Measurements from ENCODE around the gene POU3F2. TPM values are rescaled to one million over a fixed set of nuclear protein-coding genes. Genes with fewer than 3 reads are reported as not detected.

Gene POU3F2
- total RNA-seq, 1 experiment from 2014 or later, result not detected

- DNase-seq (ENCODE audit: extremely low read depth, low read depth), result no peak
Measured at GRCh38 chr6:98828941-98829411, 5.4 kb upstream of the POU3F2 start.

- no peak for DNase-seq (ENCODE audit: extremely low read depth, low read depth)
Measured at GRCh38 chr6:98830146-98830545, 4.2 kb upstream of the POU3F2 start.

DNA sequence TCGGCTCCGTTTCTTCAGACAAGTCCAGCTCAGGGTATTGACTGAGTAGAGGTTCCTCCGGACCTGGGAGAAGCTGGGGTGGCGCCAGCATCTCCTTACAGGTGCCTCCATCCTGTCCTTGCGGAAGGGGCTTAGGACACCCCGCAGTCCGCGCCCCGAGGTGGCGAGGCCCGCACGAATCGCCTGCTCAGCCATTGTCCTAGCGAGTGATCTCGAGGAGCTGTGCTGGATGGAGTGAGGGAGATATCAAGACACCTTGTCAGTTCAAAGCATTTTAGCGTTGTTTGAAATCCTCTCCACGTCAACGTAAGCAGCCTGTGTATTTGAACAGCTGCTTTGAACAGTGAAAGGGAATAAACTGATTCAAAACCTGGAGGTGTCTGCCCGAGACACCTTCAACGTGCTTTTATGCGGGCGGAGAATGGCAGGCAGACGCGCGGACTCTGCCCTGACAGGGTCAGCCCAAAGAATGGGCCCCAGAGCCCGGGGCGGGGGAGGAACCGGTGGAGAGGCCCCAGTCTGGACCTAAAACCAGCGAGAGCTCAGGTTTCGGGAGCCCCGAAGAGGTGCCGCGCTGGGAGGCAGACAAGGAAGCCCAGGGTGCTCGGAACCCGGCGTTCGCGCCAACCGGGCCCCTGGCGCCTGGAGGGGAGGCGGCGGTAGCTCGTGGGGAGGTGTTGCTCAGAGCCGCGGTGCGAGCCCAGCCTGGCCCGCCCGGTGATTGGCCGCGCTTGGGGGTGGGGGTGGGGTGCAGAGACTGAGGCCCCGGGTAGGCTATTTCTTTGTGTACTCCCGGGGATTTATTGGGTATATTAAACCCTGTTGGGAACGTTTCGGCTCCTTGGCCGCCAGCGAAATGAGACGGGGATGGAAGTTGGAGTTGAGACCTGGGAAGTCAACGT is 3.1 kb upstream of the POU3F2 start:
- DNase-seq (ENCODE audit: extremely low read depth, low read depth), result no peak

DNA sequence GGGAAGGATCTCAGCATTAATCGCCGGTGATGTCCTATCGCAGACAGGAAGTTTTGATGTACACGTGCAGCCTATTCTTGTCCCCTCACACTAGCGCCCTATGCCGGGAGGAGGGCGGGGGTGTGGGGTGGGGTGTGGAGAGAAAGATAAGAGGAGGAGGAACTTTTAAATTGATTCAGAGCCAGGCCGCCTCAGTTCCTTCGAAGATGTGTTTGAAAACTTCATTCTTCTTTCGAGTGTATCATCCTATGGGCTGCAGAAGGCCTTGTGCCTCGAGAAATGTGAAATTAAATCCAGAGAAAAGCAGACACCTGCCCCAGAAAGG is 2.5 kb upstream of the POU3F2 start:
- no peak for DNase-seq (ENCODE audit: extremely low read depth, low read depth)

GRCh38 chr6:98832284-98833056 is 1.9 kb upstream of the POU3F2 start:
- no peak for DNase-seq (ENCODE audit: extremely low read depth, low read depth)

DNA sequence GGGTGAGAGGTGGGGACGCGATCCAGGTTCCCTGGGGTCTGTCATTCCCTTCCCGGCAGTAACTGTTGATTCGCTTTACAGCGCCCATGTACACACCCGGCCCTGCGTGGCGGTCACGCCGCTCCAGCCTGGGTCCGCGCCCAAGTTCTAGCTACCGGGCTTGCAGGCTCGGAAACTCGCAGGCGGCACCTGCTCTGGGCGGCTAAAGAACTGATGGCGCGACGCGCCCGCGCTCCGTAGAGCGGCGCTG is 1.4 kb upstream of the POU3F2 start:
- no peak for DNase-seq (ENCODE audit: extremely low read depth, low read depth)

GRCh38 chr6:98833307-98834059 is 891 bp upstream of the POU3F2 start:
- no peak for DNase-seq (ENCODE audit: extremely low read depth, low read depth)

- no peak for DNase-seq (ENCODE audit: extremely low read depth, low read depth)
Measured at GRCh38 chr6:98835149-98836024, 1.0 kb downstream of the POU3F2 start.

GRCh38 chr6:98836025-98836961 is 1.9 kb downstream of the POU3F2 start:
- DNase-seq (ENCODE audit: extremely low read depth, low read depth), result no peak

- no peak for DNase-seq (ENCODE audit: extremely low read depth, low read depth)
Measured at GRCh38 chr6:98836962-98837944, 2.9 kb downstream of the POU3F2 start.

- DNase-seq (ENCODE audit: extremely low read depth, low read depth), result no peak
Measured at GRCh38 chr6:98838032-98838431, 3.7 kb downstream of the POU3F2 start.

- no peak for DNase-seq (ENCODE audit: extremely low read depth, low read depth)
Measured at GRCh38 chr6:98838975-98839374, 4.6 kb downstream of the POU3F2 start.

DNA sequence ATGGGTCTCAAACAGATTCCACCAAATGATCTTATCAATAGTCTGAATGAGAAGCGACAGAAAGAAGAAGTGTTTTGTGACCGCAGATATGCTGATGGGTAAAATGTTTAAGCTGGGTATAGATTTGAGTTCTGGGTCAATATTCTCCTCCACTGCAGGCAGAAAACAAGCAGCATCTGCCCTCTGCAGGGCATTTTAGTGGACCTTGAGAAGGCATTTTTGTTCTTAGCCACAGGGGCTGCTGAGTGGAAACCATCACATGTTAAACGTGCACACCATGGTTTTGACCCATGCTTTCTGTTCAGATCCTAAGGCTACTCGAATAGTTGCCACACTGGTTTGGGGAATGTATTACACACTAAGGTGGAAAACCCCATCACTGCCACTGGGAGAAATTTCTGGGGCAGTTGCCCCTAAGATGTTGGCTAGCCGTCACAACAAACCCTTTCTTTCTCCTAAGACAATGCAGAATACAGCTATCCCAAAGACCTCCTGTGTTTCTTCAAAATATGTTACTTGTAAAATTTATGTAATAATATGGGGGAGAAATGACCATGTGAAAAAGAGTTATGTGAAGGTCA is 5.5 kb downstream of the POU3F2 start:
- no peak for DNase-seq (ENCODE audit: extremely low read depth, low read depth)

DNA sequence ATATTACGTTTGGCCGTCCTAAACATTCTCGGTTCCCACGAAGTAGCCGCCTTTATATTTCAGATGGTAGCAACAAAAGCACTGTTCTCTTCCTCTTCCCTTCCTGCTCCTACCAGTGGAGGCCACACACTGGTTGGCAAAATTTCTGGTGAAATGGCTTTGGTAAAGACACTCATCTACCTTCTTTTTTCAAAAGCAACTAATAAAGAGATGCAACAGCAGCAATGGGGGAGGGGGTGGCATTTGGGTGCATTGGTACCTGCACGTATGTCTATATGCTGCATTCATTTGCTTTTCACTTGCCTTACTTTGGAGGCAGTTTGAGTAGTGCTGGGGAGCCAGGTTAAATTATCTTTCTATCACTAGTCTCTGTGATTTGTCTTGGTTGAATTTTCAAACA is 6.0 kb downstream of the POU3F2 start:
- DNase-seq (ENCODE audit: extremely low read depth, low read depth), result no peak

GRCh38 chr6:98840996-98841513 is 6.7 kb downstream of the POU3F2 start:
- no peak for DNase-seq (ENCODE audit: extremely low read depth, low read depth)

GRCh38 chr6:98841621-98842341 is 7.4 kb downstream of the POU3F2 start:
- no peak for DNase-seq (ENCODE audit: extremely low read depth, low read depth)

All from NCI-H460 (cell line).